Urinary bladder (tissue), 4 donors: ENCODE measurements around the gene KITLG. TPM values are rescaled to one million over a fixed set of nuclear protein-coding genes. Genes with fewer than 3 reads are reported as not detected.

ENCODE experiments used
- DNase-seq: peaks from one replicate; pipeline ENCODE4 v3.0.0-alpha.2; 2015; ENCODE audit errors: extremely low spot score
- H3K27ac ChIP-seq: one replicate; pipeline ENCODE4 v1.5.1; 2013; ENCODE audit warnings: low read depth, mild to moderate bottlenecking, moderate library complexity
- H3K36me3 ChIP-seq: one replicate; pipeline ENCODE4 v1.6.1; 2013; ENCODE audit warnings: mild to moderate bottlenecking, moderate library complexity; ENCODE audit not compliant: insufficient read depth
- H3K4me1 ChIP-seq: one replicate; pipeline ENCODE4 v1.6.1; 2013; ENCODE audit warnings: mild to moderate bottlenecking, moderate library complexity; ENCODE audit not compliant: insufficient read depth
- H3K4me3 ChIP-seq: one replicate; pipeline ENCODE4 v1.5.1; 2013; ENCODE audit warnings: low read depth, low read length
- WGBS: extraction: QIAGEN DNeasy Blood & Tissue Kit; methylation state at CpG from one replicate; pipeline ENCODE4 v1.1.7; 2013; 5-methylcytosine and 5-hydroxymethylcytosine counted together
- polyA plus RNA-seq: library from polyadenylated mRNA; stranded (reverse); fragments of 200-250 nt; gene quantifications from one replicate; pipeline ENCODE4 v1.2.3, GENCODE V29; 2013
- total RNA-seq: library from RNA; depleted of rRNA; stranded (reverse); fragments of >200 nt; gene quantifications from one replicate; pipeline ENCODE4 v1.2.3, GENCODE V29; 2014
- donor health status: healthy with polysubstance abuse.
- donor health status: healthy.

KITLG gene
- total and polyA plus RNA-seq, 2 donors: 25.3 to 75.7 TPM

DNA sequence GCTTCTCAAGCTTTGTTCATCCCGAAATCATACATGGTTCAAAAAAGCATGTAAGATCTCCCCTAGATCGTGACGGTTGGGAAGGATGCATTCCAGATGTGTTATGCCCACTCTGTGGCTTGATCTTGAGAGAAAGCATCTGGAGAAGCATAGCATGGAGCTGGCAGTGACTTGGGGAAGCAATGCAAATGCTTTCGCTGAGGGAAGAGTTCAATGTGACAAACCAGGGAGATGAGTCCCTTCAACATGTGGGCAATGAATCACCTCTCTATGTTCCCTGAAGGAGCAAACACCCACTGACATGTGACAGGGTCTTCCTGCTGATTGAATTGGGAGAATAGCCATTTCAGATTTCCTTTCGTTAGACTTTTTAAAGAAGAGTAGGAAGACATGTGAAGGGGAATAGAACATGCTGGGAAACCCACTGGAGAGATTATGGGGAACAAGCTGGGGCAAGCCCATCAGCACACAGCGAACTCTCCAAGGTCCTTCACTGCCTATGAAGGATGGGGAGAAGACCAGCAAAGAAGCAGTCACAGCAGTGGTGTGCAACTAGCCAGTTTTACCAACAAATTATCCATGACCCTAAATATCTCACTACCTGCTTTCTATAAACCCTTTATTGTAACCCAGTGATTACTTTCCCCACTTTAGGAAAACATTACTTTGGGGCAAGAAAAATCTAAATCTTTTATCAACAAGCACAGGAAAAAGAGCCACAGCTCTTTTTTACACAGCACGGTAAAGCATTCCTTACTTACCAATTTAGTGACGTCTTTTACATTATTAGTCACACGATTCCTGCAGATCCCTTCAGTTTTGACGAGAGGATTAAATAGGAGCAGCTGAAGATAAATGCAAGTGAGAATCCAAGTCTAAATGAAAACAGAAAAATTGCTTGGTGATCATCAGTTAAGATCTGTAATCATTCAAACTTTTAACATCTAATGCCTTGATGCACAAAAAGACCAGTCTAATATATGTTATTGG, 35.0 kb downstream of the KITLG start:
- Histone ChIP-seq H3K27ac (no peak overlapping the region), H3K36me3 (no peaks in the 10 kb centered on the region), H3K4me3 (no peak overlapping the region), H3K4me1 (peaks cover 1% of the 10 kb centered on the region)
- DNase-seq: no peak
- 74% methylated on average over 10 of the region's 10 CpGs for WGBS

DNA sequence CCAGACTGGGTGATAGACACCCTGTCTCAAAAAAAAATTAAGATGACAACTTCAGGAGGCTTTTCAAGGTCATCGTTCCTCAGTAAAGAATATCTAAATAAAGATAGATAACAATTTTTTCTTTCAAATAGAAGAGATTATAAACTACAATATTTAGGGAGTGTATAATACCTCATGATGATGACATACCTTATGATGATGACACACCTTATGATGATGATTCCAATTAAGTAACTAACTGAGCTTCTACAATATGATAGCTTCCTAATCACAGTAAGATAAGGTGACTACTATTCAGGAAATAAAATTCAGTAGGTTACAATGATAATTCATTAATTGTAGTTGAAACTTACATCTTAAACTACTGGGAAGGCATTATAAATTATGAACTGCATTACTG, 40.4 kb downstream of the KITLG start:
- H3K4me3 ChIP-seq: no peak overlapping the region
- no peak overlapping the region for H3K27ac ChIP-seq
- H3K36me3 ChIP-seq: no peaks in the 10 kb centered on the region
- no peaks in the 10 kb centered on the region for H3K4me1 ChIP-seq
- 2% methylated on average over 1 of the region's 1 CpG for WGBS
- DNase-seq: no peak

DNA sequence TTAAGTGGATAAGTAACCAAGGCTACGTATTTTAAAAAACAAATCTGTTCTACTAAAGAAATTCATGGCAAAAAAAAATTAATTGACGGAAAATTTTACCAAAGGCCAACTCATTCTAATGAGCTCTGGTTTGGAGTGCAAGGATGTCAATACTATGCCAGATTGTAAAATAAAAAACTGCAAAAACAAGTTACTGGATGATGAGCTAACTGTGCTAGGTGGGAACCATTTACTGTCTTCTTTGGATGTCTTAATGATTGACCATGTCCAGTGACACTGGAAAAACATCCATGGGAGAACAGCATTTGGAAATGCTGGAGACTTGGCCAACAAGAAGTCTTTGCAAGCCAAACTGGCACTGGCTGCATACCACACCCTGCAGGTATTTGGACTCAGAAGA, 41.6 kb downstream of the KITLG start:
- H3K4me3 ChIP-seq: no peak overlapping the region
- DNase-seq: no peak
- no peaks in the 10 kb centered on the region for H3K4me1 ChIP-seq
- whole genome bisulfite sequencing: 86% methylated on average over 2 of the region's 2 CpGs
- H3K27ac ChIP-seq: no peak overlapping the region
- no peaks in the 10 kb centered on the region for H3K36me3 ChIP-seq

DNA sequence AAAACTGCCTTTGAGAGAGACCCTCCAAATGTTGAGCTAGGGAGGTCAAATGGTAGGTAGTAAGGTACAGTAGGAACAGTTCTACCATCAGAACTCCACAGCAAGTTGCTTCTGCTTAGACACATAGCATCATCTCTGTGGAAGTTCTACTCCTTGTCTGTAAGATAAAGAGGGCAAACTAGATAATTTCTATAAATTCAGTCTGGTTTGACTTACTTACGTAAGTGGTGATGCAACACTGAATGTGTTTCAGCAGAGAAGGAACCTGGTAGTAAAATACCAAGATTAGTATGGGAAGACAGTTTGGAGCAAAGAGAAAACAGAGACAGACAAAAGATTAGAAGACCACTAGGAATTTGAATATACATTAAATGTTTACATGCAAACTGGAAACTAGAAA, 42.0 kb downstream of the KITLG start:
- DNase-seq: no peak
- no peaks in the 10 kb centered on the region for H3K4me1 ChIP-seq
- no peaks in the 10 kb centered on the region for H3K36me3 ChIP-seq
- 93% methylated on average over 1 of the region's 1 CpG for WGBS
- no peak overlapping the region for H3K4me3 ChIP-seq
- H3K27ac ChIP-seq: no peak overlapping the region

DNA sequence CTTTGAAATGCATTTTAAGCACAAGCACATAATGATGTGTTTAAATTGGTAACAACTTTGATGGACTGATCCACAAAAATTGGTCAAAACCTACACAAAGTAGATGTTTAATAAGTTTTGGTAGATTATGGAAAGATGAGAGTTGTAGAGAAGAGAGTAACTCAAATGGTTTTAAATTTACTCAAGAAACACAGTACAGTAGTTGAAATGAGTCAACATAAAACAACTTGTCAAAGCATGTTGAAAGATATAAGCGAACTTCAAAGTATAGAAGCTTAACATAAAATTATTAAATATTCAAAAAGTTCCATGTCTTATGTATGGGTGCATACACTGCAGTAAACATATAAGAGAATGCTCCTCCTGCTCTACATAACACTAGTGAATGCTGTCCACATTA, 49.4 kb downstream of the KITLG start:
- no peak for DNase-seq
- Histone ChIP-seq H3K27ac (no peak overlapping the region), H3K4me3 (no peak overlapping the region), H3K36me3 (no peaks in the 10 kb centered on the region), H3K4me1 (no peaks in the 10 kb centered on the region)
- WGBS: 94% methylated on average over 1 of the region's 1 CpG

DNA sequence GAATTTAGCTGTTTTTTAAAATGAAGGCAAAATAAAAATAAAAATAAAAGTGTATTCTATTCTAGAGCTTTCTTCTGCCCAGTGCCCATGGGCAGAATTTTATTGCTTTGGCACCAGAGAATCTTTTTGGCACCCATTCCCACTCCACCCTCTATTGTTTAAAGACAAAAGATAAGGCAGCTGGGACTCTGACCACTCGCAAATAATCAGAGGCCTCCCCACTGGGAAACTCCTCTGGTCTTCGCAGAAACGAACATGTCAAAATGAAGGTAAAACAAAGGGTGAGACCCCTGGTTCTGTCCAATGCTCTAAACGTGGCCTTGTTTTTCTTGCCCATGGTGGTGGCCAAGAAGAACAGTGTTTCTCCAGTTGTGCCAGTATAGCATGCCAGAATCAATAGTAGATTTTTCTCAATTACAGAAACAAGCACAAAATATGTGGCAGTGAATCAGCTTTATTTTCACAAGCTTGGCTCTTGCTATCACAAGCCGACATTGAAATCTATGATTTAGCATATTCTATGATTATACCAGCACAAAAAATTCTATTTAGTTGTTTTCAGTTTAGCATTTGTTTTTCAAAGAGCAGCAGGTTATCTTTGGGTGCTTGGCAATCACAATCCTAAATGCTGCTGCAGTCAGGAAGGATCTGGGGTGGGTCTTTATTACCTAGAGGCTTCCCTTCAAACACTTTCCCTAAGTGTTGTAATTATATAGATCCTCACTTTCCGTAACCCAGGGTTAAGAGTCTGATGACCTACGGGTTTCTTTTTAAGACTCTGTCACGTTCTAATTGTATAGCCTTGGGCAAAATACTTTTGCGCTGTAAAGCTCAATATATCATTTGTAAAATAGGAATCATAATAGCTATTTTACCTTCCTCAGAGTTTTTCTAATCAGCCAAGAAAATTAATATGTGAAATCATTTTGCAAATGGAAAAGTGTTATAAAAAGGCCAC, 50.5 kb downstream of the KITLG start:
- no peaks in the 10 kb centered on the region for H3K36me3 ChIP-seq
- 60% methylated on average over 9 of the region's 9 CpGs for WGBS
- H3K4me1 ChIP-seq: no peaks in the 10 kb centered on the region
- no peak overlapping the region for H3K27ac ChIP-seq
- no peak overlapping the region for H3K4me3 ChIP-seq
- no peak for DNase-seq

DNA sequence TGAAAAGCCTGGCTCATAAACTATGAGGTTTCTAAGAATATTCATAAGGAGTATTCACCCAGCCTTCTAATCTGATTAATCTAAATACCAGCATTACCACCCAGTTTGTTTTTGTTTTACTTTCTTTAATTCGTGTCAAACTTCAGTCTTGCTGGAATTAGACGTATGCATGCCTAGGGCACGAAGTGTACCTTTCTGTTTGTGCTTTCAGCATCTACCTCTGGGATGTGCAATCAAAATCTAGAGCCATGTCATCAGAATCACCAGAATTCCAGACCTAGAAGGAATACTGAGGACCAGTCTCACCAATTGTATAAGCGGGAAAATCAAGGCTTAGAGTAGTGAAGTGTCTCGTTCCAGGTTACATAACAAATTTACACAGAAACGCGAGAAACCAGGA, 57.3 kb downstream of the KITLG start:
- DNase-seq: no peak
- peaks cover 2% of the 10 kb centered on the region for H3K4me1 ChIP-seq
- no peaks in the 10 kb centered on the region for H3K36me3 ChIP-seq
- 92% methylated on average over 7 of the region's 7 CpGs for WGBS
- H3K27ac ChIP-seq: no peak overlapping the region
- H3K4me3 ChIP-seq: no peak overlapping the region

DNA sequence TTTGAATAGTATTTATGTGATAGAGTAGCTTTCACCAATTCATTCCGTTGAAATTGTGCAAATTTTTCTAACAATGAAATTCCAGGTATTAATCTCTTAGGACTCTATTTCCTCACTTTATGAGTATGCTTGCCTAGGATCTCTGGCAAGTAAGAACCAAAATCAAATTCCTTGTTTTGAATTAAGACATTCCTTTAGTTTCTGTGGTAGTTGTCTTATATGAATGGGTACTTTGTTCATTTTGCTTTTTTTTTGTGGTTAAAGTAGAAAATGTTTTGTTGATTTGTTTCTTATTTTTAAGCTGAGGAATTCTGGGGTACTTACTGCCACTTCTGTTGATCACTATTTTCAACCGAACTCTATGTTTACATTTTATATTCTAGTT, 59.8 kb downstream of the KITLG start:
- no peaks in the 10 kb centered on the region for H3K36me3 ChIP-seq
- no peak overlapping the region for H3K4me3 ChIP-seq
- no peak overlapping the region for H3K27ac ChIP-seq
- H3K4me1 ChIP-seq: peaks cover 2% of the 10 kb centered on the region
- WGBS: 25% methylated on average over 2 of the region's 2 CpGs
- no peak for DNase-seq

DNA sequence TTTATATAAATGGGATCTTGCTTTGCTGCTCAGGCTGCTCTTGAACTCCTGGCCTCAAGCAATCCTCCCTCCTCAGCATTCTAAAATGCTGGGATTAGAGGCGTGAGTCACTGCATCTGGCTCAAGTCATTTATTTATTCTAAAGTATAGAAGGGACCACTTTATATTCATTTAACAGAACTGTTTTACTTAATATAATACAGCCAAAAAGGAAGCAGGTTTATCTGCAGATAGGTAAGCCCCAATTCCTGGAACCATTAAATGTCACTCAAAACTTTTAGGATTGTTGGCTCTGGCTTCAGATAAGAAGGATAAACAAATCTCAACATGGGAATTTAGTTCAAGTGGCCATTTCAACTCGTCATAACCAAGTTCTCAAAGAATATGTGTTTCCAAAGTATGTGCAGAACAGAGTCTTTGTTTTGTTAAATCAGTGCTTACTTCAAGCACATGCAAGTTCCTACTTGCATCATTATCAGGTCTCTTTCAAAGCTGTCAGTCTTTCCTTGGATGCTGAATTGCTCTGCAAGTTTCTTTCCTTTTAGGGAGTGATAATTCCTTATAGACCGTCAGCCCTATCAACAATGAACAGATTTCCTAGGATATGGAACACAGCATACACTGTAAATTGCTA, 60.4 kb downstream of the KITLG start:
- Histone ChIP-seq H3K27ac (no peak overlapping the region), H3K4me3 (no peak overlapping the region), H3K4me1 (peaks cover 2% of the 10 kb centered on the region), H3K36me3 (peaks cover 1% of the 10 kb centered on the region)
- peak; percentile 6 for DNase-seq
- WGBS: 27% methylated on average over 3 of the region's 3 CpGs

DNA sequence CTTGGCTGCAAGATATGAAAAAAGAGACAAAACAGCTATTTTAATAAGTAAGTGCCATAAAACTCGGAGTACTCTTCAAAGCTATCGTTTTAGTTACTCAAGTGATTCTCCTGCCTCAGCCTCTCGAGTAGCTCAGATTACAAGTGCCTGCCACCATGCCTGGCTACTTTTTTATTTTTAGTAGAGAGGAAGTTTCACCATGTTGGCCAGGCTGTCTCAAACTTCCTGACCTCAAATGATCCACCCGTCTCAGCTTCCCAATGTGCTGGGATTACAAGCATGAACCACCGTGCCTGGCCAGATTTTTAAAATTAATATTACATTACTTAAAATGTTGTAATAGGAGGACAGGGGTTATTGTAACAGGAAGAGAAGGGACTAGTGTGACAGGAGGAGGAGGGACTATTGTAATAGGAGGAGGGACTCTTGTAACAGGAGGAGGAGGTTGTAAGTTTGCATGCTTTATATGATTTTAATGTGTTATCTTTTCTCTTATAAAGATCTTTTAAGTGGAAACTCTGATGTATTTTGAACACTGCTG, 61.3 kb downstream of the KITLG start:
- H3K4me3 ChIP-seq: no peak overlapping the region
- H3K4me1 ChIP-seq: peaks cover 2% of the 10 kb centered on the region
- 81% methylated on average over 5 of the region's 5 CpGs for WGBS
- DNase-seq: no peak
- H3K36me3 ChIP-seq: peaks cover 1% of the 10 kb centered on the region
- no peak overlapping the region for H3K27ac ChIP-seq

DNA sequence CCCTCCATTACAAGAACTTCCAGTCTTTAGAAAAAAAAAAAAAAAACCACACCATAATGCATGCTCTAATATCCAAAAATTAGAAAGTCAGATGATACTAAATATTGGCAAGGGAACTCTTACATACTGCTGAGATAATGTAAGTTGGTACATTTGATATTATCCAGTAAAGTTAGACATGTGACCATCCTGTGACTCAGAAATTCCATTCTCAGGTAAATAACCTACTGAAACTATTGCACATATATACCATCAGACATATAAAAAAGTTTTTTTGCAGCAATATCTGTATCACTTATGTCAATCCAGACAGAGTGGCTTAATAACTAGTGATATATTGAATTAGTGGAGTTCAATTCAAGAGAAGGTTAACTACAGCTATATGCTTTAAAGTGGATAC, 63.5 kb downstream of the KITLG start:
- Histone ChIP-seq H3K4me1 (peaks cover 2% of the 10 kb centered on the region), H3K4me3 (no peak overlapping the region), H3K36me3 (peaks cover 1% of the 10 kb centered on the region), H3K27ac (no peak overlapping the region)
- no peak for DNase-seq

DNA sequence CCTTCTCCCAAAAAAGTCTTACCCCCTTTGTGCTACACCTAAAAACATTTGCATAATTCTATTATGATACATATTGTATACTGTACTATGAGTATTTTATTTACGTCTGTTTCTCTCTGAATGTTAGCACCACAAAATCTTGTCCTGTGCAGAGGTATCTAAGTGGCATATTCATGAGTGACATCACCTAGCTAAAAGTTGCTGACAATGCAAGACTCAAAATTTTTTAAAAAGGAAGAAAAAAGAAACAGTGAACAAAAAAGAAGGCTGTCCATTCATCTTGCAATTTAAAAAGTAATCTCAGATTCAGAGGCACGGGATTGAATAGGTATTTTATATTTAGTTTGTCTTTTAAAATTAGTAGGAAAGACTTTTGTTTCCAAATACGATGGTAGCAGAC, 69.4 kb downstream of the KITLG start:
- 98% methylated on average over 3 of the region's 3 CpGs for WGBS
- no peaks in the 10 kb centered on the region for H3K4me1 ChIP-seq
- DNase-seq: no peak
- H3K27ac ChIP-seq: no peak overlapping the region
- H3K4me3 ChIP-seq: no peak overlapping the region
- peaks cover 3% of the 10 kb centered on the region for H3K36me3 ChIP-seq

DNA sequence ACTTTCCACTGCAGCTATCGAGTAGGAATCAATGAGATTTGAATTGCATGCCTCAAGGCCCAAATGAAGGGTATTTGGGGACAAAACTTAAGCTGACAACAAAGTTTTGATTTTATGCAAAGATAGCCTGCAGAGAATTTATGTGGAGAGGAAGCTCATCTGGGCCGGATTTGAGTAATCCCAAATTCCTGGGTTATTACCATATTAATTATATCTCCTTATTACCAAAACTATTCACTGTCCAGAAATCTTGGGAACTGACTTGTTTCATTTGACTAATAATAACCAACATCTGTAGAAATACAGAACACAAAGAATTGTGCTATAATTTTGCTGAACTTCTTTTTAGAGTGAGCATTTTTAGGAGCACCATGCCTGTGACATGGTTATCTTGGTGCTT, 70.4 kb downstream of the KITLG start:
- no peak overlapping the region for H3K27ac ChIP-seq
- H3K4me3 ChIP-seq: no peak overlapping the region
- H3K4me1 ChIP-seq: no peaks in the 10 kb centered on the region
- 80% methylated on average over 2 of the region's 2 CpGs for WGBS
- H3K36me3 ChIP-seq: peaks cover 6% of the 10 kb centered on the region
- DNase-seq: no peak
